T-helper 9 cell (primary cell): ENCODE measurements around the gene RPAP3.
"Not testable (repeated sequence)": the region's sequence is repeated elsewhere in the genome, so short reads cannot be mapped to it uniquely, and the experiment has no call there.

ENCODE experiments used
- DNase-seq: peaks from one replicate; pipeline ENCODE4 v3.0.0-alpha.2; 2020

RPAP3 gene

GRCh38 chr12:47717443-47718193 lies 11.8 kb upstream of the RPAP3 start:
- peak; percentile 29 for DNase-seq

DNA sequence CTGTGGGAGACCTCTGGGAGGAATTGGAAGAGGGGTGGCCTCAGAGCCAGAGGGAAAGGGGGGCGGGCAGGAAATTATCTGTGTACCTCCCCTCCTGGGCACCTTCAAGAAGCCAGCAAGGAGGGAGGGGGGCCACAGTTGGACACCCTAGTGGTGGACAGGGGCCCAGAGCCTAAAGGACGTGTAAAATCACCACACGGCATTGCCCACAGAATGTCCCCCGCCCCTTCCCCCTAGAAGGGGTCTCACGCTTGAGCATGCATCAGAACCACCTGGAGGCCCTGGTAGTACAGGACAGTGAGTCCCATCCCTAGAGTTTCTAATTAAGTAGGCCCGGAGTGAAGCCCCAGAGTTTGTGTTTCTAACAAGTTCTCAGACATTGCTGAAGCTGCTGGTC lies 11.2 kb upstream of the RPAP3 start:
- DNase-seq, result no peak

DNA sequence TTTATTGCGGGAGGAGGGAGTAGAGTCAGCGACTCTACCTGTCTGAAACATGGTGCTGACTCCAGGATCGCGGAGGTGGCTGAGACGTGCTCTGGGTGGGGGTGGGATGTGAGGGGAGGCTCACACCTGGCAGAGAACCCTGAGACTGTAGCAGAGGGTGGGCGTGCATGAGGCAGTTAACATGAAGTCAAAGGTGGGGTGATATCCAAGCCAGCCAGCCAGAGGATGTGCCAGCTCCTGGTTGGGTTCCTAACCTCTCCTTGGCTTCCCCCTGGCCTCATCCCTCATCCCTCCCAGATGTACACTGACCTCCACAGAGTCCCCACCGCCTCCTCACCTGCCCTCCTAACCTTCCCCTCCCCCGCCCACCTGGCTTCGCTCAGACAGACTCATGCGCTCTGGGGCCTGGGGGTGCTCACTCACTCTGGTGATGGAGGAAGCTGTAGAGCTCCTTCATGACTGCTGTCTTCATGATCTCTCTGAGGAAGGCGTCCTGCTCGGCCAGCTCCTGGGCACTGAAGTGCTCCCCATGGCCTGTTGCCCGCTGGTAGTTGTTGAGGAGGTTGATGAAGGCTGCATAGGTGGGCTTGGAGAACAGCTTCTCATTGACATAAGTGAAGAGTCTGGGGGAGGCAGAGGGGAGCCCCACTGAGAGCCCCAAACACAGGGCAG lies 10.2 kb upstream of the RPAP3 start:
- DNase-seq, result no peak

- DNase-seq, result peak; percentile 73
These were observed 9.6 kb upstream of the RPAP3 start for GRCh38 chr12:47715393-47715876.

GRCh38 chr12:47714826-47715386 lies 9.1 kb upstream of the RPAP3 start:
- DNase-seq, result no peak

DNA sequence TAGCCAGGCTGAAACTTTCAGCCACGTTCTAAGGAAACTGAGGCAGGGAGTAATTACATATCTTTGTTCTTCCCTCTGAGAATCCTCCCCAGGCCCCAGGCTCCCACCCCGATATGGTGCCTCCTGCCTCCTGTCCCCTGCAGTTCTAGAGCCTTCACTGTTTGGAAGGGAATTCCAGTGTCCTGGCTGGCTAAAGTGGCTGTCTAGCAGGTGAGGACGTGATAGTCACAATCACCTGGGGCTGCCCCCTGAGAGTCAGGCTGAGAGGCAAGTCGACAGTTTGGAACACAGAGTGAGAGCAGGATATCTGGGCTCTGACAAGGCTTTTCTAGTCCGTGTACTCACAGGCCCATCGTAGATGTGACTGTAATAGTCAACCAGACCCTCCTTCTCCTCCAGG lies 6.3 kb upstream of the RPAP3 start:
- no peak for DNase-seq

- DNase-seq, result no peak
These were observed 5.6 kb upstream of the RPAP3 start for GRCh38 chr12:47711448-47711847.

GRCh38 chr12:47710278-47710677 lies 4.4 kb upstream of the RPAP3 start:
- DNase-seq, result no peak

- DNase-seq, result no peak
These were observed 3.8 kb upstream of the RPAP3 start for GRCh38 chr12:47709671-47710070.

DNA sequence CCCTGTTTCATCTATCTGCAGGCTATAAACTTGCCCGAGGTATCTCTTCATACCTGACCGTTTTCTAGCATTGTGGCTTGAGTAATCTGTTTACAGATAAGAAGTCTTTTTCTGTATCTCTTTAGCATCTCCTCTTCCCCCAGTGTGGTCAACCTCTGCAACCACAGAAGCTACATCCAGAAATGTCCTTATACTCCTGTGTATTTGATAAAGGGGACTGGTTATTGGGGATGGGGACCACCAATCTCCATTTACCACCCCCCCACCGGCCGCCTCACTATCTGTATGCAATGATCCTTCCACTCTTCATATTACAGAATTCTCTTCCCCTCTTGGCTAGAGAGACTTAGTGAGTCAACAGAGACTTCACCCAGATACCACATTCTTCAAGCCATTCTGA lies 3.4 kb upstream of the RPAP3 start:
- no peak for DNase-seq

DNA sequence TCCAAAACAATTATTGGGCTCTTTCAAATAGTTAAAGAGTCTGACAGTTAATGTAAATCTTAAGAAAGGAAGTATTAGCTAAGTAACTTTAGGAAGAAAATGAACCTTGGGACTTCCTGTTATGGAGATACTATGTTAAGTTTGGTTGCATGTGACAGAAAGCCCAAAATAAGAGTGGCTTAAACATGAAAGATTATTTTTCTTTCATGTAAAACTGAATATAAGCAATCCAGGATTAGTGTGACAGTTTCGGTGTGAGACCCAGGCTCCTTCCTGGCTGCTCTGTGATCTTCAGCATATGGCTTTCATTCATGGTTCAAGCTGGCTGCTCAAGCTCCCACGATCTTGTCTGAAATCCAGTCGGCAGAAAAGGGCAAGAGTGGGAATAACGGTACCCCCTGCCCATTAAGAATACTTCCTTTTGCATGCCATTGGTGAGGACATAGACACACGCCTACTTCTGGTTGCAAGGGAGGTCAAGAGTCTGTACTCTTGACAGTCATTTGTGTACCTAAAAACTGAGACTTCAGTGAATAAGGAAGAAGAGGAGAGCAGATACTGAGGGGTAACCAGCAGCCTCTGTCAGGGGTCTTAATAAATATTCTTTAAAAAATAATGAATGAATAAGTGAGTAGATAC lies 2.2 kb upstream of the RPAP3 start:
- DNase-seq, result no peak

DNA sequence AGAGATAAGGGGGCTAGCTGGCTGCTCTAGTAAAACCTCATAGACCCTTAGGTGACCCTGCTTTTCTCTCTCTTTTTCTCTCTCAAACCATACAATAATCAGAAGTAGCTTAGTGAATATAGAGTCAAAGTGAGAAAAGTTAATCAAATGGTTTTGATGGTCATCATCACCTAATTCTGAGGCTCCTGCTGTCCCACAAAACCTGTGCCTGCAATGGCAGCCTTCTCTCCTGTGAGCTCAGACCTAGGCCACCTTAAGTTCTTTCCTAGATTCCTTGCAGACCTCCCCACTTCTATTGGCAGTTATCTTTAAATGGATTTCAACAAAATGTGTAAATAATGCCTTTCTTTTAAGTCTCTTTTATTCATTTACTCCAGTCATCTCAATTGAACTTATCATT lies 1.5 kb upstream of the RPAP3 start:
- no peak for DNase-seq

GRCh38 chr12:47705229-47705565 lies 633 bp downstream of the RPAP3 start:
- DNase-seq, result no peak

- DNase-seq, result no peak
These were observed 1.1 kb downstream of the RPAP3 start for GRCh38 chr12:47704719-47705118.

GRCh38 chr12:47700263-47700662 lies 5.6 kb downstream of the RPAP3 start:
- no peak for DNase-seq

DNA sequence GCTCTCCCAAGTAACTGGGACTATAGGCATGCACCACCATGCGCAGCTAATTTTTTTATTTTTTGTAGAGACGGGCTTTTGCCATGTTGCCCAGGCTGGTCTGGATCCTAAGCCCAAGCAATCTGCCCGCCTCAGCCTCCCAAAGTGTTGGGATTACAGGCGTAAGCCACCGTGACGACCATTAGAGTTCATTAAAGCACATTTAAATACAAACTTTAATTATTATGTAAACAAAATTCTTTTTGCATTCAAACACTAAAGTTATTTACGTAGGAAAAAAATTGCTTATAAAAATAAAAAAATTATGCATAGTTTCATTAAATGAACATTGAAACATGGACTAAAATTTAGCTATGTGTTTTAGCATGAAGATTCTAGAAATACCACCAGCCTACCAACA lies 7.2 kb downstream of the RPAP3 start:
- no peak for DNase-seq

- DNase-seq, result no peak
These were observed 7.8 kb downstream of the RPAP3 start for GRCh38 chr12:47698055-47698454.

DNA sequence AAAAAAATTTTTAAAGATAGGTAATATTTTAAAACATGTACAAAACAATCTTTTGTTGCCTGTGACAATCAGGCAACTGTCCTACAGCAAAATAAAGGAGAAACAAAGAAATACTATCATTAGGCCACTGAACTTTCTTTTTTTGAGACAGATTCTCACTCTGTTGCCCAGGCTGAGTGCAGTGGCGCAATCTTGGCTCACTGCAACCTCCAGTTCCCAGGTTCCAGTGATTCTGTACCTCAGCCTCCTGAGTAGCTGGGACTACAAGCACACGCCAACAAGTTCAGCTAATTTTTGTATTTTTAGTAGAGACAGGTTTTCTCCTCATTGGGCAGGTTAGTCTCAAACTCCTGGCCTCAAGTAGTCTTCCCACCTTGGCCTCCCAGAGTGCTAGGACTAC lies 16.6 kb downstream of the RPAP3 start:
- DNase-seq, result no peak

GRCh38 chr12:47687636-47688035 lies 18.2 kb downstream of the RPAP3 start:
- DNase-seq, result no peak

DNA sequence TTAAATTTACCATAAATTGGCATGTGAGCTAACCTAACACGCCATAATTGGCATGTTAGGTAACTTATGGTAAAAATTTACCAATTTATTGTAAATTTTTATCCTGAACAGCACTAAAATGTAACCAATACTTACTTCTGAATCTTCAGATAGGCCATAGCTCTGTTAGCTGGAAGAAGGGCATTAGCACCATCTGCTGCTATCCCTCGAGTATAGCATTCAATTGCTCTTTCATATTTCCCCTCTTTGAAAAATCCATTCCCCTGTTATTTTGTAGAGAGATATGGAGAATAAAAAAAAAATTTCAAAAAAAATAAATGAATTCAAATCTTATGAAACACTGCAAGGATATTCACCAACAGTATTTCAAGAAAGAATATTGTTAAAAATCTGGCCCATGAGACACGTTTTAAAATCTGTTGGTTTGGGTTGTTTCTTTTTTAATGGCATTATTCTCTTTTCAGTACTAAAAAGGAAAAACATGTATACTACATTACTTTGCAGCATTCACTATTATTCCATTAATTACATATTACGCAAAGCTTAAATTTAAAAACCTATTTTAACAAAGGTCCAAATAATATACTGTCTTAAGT lies 19.1 kb downstream of the RPAP3 start:
- DNase-seq, result no peak

GRCh38 chr12:47679785-47680184 lies 26.0 kb downstream of the RPAP3 start:
- DNase-seq, result no peak

DNA sequence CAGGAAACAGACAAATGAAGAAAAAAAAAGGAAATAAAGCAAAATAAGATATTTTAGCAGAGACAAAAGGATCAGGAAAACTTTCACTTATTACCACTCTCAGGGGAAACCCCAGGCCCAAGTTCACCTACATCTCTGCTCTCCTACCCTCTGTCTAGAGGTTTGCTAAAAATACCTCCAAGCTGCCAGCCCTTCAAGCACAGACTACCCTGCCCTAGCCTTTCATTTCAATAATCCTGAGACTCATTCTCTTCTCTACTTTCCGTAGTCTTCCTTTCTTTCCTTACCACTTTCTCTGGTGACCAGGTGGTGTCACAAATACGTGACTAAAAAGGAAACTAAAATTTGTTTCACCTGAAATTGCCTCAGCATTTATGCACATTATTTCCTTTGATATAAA lies 33.8 kb downstream of the RPAP3 start:
- no peak for DNase-seq

DNA sequence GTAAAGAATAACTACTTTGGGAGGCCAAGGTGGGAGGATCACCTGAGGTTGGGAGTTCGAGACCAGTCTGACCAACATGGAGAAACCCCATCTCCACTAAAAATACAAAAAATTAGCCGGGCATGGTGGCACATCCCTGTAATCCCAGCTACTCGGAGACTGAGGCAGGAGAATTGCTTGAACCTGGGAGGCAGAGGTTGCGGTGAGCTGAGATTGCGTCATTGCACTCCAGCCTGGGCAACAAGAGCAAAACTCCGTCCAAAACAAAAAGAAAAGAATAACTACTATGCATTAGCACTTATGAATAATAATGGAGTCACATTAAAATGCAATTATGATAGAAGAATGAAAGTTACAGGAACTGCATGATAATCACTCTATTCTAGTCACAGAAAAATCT lies 37.9 kb downstream of the RPAP3 start:
- not testable (repeated sequence) for DNase-seq
